ENCODE measurements around the gene NUCB1.

Gene NUCB1

GRCh38 chr19:48862827-48863226, 37.3 kb upstream of the NUCB1 start:
- Histone ChIP-seq H3K4me3 (IDR thresholded peaks at IDR 0.05; ENCODE audit: insufficient read depth, low read depth, low read length) (no peak overlapping the region), H2AFZ (ENCODE audit: low read depth) (no peak overlapping the region), H3K27ac (no peak overlapping the region), H3K27me3 (ENCODE audit: insufficient read depth, low read depth) (peaks cover 39% of the 10 kb centered on the region), H3K4me1 (ENCODE audit: low read depth, poor library complexity, severe bottlenecking) (peaks cover 7% of the 10 kb centered on the region), H3K9ac (no peak overlapping the region), H4K20me1 (ENCODE audit: insufficient read depth) (no peaks in the 10 kb centered on the region), H3K4me2 (no peak overlapping the region), H3K79me2 (ENCODE audit: insufficient read depth, low read depth) (no peaks in the 10 kb centered on the region), H3K36me3 (ENCODE audit: insufficient read depth) (no peaks in the 10 kb centered on the region)
- TF ChIP-seq CTCF (conservative IDR thresholded peaks at IDR 0.05; ENCODE audit: low read depth, low read length), result no peak

DNA sequence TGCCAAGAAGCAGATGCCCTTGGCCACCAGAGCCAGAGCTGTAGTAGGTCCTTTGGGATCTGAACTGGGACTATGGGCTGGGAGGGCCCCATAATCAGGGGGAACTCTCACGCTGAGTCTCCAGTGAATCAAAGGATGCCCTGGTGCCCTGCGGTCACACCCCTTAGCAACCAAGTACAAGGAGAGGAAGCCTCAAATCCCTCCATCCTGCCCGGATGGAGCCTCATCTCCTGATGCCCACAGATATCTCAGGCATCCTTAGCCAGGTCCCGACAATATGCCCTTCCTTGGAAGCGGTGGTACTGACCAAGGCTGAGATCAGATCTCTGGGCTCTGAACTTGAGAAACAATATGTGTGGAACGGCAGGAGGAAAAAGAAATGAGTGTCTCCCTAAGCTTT, 33.4 kb upstream of the NUCB1 start:
- H3K4me3 ChIP-seq (IDR thresholded peaks at IDR 0.05; ENCODE audit: insufficient read depth, low read depth, low read length), result no peak overlapping the region
- H3K27ac ChIP-seq, result no peak overlapping the region
- H4K20me1 ChIP-seq (ENCODE audit: insufficient read depth), result no peaks in the 10 kb centered on the region
- no peak for TF ChIP-seq CTCF (conservative IDR thresholded peaks at IDR 0.05; ENCODE audit: low read depth, low read length)
- H3K27me3 ChIP-seq (ENCODE audit: insufficient read depth, low read depth), result peaks cover 49% of the 10 kb centered on the region
- no peak overlapping the region for H2AFZ ChIP-seq (ENCODE audit: low read depth)
- H3K79me2 ChIP-seq (ENCODE audit: insufficient read depth, low read depth), result no peaks in the 10 kb centered on the region
- H3K4me2 ChIP-seq, result no peak overlapping the region; the same call in 1 of the 2 replicates
- H3K9ac ChIP-seq, result no peak overlapping the region
- H3K36me3 ChIP-seq (ENCODE audit: insufficient read depth), result no peaks in the 10 kb centered on the region
- H3K4me1 ChIP-seq (ENCODE audit: low read depth, poor library complexity, severe bottlenecking), result peaks cover 7% of the 10 kb centered on the region

DNA sequence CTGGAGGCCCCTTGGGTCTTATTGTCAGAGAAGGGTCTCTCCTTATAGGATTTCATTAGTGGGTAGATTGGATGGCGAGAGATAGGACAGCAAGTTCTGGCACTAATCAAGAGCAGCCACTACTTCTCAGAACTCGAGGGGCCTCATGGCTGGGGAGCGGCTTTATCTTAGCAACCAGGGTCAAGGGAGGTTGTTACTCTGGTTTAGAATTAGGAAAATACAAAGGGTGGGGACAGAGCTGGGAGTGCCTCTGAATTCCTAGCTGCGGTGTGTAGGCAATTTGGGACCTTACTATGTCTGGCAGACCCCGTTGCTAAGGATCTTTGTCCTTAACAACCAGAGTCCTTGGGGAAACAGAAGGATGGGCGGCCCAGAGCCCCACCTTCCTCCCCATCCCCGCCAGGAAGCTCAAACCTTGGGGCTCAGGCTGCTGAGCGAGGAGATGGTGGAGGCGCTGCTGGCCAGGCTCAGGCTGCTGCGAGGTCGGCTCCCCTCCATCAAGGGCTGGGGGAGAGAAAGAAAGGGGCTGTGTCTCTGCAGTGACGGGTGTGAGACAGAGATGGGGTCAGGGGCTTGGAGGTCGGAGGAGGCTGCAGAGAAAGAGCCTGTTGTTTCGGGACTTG, 32.9 kb upstream of the NUCB1 start:
- TF ChIP-seq CTCF (conservative IDR thresholded peaks at IDR 0.05; ENCODE audit: low read depth, low read length), result no peak
- Histone ChIP-seq H4K20me1 (ENCODE audit: insufficient read depth) (no peaks in the 10 kb centered on the region), H3K4me3 (IDR thresholded peaks at IDR 0.05; ENCODE audit: insufficient read depth, low read depth, low read length) (no peak overlapping the region), H3K79me2 (ENCODE audit: insufficient read depth, low read depth) (0 out of 2 replicates have a peak, but pooled peaks cover under 1% of the 10 kb centered on the region), H3K9ac (no peak overlapping the region), H3K4me1 (ENCODE audit: low read depth, poor library complexity, severe bottlenecking) (peaks cover 7% of the 10 kb centered on the region), H3K4me2 (no peak overlapping the region), H3K36me3 (ENCODE audit: insufficient read depth) (no peaks in the 10 kb centered on the region), H3K27me3 (ENCODE audit: insufficient read depth, low read depth) (peaks cover 49% of the 10 kb centered on the region), H3K27ac (no peak overlapping the region), H2AFZ (ENCODE audit: low read depth) (no peak overlapping the region)

- Histone ChIP-seq H3K4me1 (ENCODE audit: low read depth, poor library complexity, severe bottlenecking) (peaks cover 7% of the 10 kb centered on the region), H4K20me1 (ENCODE audit: insufficient read depth) (no peaks in the 10 kb centered on the region), H3K4me3 (IDR thresholded peaks at IDR 0.05; ENCODE audit: insufficient read depth, low read depth, low read length) (no peak overlapping the region), H2AFZ (ENCODE audit: low read depth) (no peak overlapping the region), H3K4me2 (no peak overlapping the region), H3K79me2 (ENCODE audit: insufficient read depth, low read depth) (peaks cover 5% of the 10 kb centered on the region), H3K9ac (no peak overlapping the region), H3K27ac (no peak overlapping the region), H3K36me3 (ENCODE audit: insufficient read depth) (no peaks in the 10 kb centered on the region), H3K27me3 (ENCODE audit: insufficient read depth, low read depth) (peaks cover 49% of the 10 kb centered on the region)
- TF ChIP-seq CTCF (conservative IDR thresholded peaks at IDR 0.05; ENCODE audit: low read depth, low read length), result no peak
Observed at GRCh38 chr19:48867746-48868113, 32.4 kb upstream of the NUCB1 start.
